Fibroblast of the conjunctiva (primary cell): ENCODE data around the gene MPC2.

Experiments used
- DNase-seq: peaks from one replicate; pipeline ENCODE4 v3.0.0-alpha.2; 2010; ENCODE audit warnings: low read depth

MPC2 gene

DNA sequence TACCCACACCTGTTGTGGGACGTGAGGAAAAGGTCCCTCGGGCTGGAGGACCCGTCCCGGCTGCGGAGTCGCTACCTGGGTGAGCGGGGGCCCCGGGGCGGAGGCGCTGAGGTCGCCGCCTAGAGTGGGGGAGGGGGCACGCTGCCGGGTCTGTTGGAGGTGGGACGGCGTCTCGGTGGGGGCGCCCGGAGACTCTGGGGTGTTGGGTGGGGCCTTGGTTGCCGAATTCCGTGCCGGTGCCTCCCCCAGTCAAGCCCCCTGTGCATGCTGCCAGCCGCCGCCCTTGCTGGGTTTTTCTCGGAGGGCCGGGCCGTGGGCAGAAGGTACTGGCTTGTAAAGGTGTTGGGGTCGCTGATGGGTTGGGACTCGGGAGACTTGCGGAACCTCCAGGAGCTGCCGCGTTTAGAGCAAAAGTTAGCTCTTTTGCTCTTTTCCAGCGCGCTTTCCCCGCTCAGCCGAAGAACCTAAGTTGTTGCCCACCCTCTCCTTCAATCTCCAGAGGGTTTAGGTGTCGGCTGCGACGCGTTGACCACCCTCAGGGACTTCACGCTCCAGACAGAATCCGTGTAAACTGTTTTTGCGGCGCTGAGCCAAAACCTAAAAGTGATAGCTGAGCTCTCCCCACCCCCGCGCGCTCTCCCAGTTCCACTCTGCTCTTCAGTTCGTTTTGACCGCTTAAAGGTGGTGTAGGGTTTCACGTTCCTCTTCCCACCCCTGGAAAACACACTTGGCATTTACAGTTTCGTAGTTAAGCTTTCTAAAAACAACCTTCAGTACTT lies at the start of gene MPC2:
MPC2 (minus strand) TSS at position 143 of the 779 bp plus-strand sequence. CDS start 1,231 bp downstream, outside the sequence.
- DNase-seq = peak; percentile 42

DNA sequence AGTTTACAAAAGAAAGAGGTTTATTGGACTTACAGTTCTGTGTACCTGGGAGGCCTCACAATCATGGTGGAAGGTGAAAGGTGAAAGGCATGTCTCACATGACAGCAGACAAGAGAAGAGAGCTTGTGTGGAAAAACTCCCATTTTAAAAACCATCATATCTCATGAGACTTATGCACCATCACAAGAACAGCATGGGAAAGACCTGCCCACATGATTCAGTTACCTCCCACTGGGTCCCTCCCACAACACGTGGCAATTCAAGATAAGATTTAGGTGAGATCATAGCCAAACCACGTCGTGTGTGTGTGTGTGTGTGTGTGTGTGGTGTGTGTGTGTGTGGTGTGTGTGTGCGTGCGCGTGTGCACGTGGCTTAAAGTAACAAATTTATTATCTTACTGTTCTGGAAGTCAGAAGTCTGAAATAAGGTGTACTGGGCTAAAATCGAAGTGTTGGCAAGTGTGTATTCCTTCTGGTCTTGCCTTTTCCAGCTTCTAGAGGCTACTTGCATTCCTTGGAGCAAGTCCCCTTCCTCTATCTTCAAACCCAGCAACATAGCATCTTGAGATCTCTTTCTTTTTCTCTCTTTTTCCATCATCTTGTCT lies 48.1 kb upstream of the MPC2 start:
- no peak for DNase-seq

DNA sequence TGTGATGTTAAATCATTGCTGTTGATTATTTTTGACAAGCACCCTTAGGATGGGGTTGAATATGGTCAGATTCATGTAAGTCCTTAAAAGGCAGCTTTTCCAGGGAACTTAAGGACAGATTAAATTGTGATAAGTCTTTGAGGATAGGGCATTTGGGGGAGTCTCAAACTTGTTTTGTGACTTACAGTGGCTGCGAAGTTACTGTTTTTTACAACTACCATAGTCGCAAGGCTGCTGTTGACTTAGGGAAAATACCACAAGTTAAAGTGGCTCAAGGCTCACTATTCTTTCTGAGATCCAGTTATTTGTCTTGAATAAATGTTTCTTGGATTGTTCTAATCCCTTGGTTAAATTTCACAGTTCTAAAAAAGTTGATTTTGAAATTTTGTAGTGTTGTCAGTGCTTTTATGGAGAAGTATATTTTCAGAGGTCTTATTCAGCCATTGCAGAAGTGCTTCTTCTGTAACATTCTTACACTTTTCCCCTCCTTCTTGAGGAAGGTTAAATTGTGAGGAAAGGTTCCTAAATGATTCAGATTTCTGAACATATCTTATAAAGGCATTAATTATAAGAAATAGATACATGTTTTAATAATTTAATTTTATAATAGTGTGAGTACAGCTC lies 47.0 kb upstream of the MPC2 start:
- no peak for DNase-seq

DNA sequence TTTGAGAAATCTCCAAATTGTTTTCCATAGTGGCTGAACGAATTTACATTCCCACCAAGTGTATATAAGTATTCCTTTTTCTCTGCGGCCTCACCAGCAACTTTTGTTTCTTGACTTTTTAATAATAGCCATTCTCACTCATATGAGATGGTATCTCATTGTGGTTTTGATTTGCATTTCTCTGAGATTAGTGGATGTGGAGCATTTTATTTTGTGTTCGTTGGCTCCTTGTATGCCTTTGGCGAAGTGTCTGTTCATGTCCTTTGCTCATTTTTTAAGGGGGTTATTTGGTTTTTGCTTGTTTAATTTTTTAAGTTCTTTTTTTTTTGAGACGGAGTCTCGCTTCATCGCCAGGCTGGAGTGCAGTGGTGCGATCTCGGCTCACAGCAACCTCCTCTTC lies 45.1 kb upstream of the MPC2 start:
- DNase-seq = no peak

DNA sequence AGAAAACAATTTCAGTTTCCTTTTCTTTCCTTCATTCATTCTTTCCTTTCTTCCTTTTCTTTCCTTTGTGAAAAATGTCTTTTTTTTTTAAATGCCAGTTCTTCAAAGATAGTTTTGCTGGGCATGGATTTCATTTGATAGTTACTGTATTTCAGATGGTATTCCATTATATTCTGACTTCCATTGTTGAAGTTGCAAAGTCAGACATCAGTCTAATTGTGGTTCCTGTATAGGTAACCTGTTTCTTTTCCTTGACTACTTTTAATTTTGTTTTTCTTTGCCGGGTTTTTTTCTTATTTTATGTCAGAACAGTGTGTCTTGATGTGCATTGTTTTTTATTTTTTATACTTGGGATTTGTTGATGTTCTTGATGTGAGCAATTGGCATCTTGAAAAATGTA lies 40.4 kb upstream of the MPC2 start:
- no peak for DNase-seq

DNA sequence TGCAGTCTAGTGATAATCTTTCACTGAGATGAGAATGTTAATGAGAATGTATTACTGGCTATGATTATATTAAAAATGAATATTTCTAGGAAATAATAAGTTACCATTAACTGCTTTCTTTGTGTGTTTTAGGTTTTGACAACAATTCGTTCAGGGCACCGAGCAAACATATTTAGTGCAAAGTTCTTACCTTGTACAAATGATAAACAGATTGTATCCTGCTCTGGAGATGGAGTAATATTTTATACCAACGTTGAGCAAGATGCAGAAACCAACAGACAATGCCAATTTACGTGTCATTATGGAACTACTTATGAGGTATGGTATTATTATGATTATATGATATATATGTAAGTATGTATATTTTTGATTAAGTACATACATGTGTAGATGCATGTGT lies 37.8 kb upstream of the MPC2 start:
- DNase-seq = no peak

DNA sequence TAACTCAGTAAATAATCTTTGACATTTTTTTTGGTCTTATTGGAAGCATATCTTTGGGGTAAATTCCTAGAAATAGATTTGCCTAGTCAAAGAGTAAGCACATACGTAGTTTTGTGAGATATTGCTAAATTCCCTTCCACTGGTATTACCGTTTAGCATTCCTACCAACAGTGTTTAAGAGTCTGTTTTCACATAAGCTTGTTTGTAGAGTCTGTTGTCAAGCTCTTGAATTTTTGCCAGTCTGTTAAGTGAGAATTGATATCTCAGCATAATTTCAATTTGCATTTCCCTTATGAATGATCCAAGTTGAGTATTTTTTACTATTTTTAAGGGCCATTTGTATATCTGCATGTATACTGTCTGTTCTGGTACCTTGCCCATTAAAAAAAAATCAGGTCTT lies 37.0 kb upstream of the MPC2 start:
- no peak for DNase-seq

DNA sequence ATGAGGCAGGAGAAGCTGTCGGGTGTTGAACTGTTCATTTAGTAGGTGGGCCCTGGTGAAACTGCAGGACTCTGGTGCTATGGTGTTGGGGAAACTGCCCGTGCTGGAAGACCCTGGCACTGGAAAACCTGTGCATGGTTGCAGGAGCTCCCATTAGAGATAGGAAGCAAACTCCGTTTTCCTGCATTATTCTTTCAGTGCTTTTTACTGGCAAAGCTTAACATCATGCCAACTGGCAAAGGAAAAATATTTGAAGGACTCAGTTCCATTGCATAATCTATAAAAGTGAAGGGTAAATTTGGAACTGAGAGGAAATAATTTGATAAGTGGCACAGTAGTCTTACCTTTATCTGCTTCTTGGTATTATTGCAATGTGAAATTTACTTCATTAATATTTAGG lies 31.7 kb upstream of the MPC2 start:
- no peak for DNase-seq

DNA sequence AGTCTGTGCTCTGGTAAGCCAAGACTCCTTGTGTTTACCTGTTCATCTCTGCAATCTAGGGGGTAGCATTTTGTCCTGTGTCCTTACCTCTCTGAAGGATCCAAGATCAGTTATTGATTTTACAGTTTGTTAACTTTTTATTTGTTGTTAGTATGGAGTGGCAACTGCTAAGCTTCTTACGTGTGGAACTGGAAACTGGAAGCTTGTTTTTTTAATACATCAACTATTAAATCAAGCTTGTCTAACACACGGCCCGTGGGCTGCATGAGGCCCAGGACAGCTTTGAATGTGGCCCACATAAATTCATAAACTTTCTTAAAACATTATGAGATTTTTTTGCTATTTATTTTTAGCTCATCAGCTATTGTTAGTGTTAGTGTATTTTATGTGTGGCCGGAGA lies 29.2 kb upstream of the MPC2 start:
- no peak for DNase-seq

DNA sequence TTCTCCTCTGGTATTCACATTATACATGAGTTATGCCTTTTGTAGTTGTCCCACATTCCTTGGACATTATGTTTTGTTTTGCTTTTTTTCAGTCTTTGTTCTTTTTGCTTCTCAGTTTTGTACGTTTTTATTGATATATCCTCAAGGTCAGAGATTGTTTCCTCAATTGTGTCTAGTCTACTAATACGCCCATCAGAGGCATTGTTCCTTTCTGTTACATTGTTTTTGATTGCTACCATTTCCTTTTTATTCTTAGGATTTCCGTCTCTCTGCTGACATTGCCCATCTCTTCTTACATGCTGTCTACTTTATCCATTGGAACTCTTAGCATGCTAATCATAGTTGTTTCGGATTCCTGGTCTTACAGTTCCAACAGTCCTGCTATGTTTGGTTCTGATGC lies 27.8 kb upstream of the MPC2 start:
- DNase-seq = no peak

DNA sequence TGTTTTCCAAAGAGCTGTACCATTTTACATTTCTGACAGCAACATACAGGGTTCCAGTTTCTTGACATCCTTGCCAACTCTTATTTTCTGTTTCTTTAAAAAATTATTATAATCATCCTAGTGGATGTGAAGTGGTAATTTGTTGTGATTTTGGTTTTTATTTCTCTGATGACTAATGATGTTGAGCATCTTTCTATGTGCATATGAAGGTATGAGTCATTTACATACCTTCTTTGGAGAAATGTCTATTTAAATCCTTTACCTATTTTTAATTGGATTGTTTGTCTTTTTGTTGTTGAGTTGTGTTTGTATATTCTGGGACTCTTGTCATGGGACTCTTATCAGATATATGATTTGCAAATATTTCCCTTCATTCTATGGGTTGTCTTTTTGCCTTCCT lies 20.8 kb upstream of the MPC2 start:
- no peak for DNase-seq

DNA sequence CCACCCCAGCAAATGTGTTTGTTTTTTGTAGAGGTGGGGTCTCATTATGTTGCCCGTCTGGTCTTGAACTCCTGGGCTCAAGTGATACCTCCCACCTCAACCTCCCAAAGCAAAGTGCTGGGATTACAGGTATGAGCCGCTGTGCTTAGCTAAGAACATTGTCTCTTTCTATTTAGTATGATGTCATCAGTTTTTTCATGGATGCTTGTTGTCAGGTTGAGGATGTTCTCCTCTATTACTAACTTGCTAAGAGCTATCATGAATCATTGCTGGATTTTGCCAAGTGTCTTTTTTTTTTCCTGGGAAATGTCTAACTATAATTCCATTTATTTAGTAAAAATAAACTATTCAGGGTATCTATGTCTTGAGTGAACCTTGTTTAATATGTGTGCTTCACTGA lies 19.0 kb upstream of the MPC2 start:
- DNase-seq = no peak

DNA sequence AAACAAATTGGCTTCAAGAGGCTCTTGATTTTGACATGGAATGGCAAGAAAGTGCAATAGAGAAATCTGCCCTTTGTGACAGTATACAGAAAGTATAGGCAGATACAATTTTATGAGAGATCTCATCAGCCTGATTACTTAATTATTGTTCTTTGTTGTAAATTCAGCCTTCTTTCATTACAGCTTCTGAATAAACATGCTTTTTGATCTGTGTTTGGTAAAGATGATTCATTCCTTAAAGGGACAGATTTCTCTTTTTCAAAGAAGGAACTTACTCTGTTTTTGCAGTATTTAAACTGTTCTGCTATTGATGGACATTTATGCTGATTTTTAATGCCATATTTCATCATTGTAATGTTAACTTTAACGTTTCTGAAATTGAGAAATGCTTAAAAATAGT lies 13.7 kb upstream of the MPC2 start:
- DNase-seq = no peak

DNA sequence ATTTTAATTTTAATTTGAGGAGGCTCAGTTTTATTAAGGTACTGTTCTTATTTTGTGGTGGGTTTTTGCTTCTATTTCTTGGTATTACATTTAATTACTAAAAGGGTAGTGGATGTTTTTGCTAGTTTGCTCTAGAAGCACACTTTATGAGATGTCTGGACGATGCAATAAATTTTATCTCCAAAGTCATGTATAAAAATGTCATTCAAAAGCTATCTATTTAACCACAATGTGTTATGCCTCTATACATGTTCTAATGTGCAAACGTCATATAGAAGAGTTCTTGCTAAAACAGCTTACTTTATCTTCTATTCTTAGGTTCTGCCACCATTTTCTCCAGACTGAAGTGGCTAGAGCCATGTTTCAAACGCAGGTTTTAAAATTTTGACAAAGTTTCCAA lies 12.9 kb upstream of the MPC2 start:
- no peak for DNase-seq

DNA sequence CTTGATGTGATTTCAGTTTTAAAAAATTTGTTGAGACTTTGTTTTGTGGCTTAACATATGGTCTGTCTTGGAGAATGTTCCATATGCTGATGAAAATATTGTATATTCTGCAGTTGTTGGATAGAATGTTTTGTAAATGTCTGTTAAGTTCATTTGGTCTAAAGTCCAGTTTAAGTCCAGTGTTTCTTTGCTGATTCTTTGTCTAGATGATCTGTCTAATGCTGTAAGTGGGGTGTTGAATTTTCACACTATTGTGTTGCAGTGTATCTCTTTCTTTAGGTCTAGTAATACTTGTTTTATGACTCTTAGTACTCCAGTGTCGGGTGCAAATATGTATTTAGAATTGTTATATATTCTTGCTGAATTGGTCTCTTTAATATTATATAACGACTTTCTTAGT lies 10.9 kb upstream of the MPC2 start:
- DNase-seq = no peak

DNA sequence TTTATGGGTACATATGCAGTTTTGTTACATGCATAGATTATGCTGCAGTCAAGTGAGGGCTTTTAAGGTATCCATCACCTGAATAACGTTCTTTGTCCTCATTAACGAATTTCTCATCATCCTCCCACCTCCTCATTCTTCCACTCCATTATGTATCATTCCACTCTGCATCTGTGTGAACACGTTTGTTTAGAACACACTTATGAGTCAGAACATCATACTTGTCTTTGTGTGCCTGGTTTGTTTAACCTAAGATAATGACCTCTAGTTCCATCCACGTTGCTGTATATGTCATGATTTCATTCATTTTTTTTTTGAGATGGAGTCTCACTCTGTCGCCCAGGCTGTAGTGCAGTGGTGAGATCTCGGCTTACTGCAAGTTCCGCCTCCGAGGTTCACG lies 6.7 kb upstream of the MPC2 start:
- no peak for DNase-seq

DNA sequence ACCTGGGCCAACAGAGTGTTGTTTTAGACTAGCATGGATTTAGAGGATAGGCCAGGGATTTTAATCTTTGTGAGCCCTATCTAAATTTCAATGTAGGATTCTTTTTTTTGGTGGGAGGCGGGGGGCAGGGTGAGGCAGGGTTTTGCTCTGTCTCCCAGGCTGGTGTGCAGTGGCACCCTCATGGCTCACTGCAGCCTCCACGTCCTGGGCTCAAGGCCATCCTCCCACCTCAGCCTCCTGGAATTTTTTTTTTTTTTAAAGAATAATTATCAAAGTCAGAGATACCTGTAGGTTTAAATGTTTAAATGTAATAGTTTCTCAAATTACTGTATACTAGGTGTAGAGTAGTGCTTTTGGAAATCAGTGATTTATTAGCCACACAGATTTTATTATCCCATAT lies 3.4 kb upstream of the MPC2 start:
- DNase-seq = no peak

DNA sequence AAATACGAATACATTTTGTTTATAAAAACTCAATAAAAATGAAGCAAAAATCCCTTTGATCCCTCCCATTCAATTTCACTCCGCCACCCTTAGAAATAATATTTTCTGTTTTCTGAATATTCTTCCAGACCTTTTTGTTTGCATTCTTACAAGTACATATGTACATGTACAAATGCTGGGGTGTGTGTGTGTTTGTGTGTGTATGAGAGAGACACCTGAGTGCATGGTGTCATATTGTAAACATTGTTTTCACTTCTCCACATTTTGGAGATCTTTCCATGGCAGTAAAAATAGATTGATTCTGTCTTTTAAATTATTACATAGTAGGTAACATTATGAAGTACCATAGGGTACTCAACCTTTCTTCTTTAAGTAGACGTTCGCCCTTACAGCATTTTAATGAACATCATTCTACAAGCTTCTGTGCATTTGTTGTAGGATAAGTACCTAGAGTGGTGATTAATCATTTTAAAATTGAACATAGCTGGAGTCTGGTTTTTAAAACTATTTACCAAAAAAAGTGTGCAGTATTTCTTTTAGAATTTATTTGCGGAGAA lies 1.3 kb upstream of the MPC2 start:
- no peak for DNase-seq

DNA sequence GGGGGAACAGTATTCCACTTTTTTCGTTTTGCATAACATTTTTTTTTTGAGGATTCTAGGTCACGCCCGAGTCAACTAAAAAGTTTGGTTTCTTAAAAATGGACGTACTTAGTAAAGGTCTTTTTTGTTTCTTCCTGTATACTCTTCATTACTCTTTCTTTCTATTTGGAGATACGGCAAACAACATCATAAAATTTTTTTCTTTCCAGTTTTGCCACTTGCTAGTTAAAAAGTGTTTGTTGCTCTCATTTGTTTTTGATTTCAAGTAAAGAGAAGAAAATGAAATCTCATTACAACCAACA lies 788 bp upstream of the MPC2 start:
- DNase-seq = no peak

DNA sequence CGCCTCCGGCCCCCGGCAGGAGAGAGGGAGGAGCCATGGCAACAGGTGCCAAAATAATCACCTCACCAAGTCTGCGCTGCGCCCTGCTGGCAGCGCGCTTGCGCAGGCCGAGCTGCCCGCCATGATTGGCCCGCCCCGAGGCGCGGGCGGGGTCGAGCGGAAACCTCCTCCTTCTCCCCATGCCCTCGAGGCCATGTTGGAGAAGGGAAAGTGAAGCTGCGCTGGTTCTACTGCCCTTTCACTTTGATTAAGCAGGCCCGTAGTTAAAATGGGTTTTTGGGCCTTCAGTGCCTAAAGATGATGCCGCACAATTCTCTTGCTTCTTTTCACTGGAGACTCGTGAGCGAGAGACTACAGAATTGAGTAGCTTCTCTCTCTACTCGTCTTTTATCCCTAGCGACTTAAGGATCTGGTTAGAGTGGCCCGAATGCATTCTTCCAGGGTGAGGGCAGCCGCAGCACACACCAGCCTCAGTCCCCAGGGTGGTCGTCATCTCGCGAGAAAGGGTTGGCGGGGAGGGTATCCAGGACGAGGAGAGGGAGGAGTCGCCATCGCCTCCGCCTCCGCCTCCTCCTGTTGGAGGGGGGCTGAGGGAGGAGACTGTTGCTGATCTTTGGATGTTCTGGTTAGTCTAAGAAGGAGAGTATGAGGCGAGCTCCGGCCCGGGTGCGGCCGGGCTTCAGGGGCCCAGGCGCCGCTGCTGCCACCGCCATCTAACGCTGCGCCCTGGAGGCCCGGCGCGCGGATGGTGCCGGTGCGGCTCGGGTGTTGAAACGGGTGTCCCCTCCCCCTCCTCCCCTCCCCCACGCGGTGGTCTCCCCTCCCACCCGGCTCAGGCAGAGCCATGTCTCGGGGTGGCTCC lies 573 bp downstream of the MPC2 start, which contains the start of gene DCAF6:
DCAF6 (plus strand) TSS at position 616 of the 862 bp plus-strand sequence; CDS start at position 845, 229 bp downstream.
- peak; percentile 98 for DNase-seq

DNA sequence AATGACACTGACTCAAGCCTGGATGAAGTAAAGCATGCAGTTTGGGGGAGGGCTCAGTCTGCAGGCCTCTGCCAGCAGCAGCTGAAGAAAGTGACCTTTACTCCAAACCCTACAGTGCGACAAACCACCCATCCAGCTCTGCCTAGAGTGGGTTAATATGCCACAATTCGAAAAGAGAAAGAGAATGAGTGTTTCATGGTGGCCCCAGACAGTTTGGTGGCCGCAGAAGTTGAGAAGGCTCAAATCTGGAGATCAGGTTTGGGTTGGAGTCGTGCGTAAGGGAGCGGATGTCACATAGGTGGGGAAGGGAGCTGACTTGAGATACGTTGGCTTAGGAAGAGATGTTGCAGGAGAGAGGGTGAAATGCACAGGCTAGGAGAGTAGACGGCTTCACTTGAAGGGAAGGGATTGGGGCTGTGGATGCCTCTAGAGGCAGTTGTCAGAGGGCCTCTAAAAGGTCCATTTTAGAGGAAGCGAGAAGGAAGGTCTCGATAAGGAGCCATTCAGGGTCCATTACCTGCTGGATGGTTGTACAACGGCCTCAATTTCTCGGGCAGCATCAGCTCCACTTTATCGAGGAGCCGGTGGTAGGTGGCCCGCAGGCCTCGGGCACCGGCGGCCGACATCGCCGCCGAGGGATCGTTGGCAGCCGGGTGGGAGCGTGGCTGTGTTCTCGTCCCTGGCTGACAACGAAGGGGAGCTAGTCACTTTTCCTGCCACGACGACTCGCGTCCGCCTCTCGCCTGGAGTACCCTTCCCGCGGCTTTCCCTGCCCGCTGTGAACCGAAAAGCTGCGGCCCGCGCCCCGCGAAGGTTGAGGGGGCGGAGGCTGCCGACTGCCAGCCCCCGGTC lies 1.4 kb downstream of the MPC2 start:
- peak; percentile 18 for DNase-seq
